Measurements from ENCODE around the gene ZNF438.

ZNF438 gene

DNA sequence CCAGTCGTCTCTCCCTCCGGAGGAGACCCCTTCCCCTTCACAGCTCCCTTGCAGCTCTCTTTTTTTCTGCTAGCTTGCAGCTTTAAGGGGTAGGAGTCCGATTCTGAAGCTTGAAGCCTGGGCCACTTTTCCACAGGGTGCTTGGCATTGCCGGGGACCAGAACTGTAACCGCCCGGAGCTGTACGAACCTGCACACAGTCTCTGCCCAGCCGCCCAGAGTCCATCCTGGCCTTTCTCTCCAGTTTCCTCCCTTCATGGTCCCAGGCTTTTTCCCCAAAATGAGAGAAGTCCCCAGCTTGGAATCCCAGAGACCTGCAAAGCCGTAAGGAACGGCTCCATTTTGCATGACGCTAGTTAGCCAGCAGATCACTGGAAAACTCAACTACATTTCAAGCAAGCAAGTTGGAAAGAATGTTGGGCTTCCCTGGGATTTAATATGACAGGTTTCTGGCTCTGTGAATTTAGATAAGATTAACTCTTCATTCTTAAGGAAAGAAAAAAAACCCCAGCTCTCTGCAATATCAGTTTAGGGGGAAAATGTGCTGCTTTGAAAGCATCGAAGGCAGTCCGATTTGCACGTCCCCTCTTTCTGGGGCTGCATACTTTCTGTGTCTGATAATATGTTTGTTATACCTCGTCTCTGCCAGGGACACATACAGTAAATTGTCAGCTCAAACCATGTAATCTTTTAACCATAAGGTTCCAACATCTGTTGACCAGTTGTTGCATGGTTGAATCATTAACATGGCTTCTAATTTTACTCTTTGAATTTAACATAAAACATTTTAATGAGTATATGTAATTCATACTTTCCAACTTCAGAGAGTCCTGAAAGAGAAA, 212.1 kb downstream of the ZNF438 start:
- H2BK120ac ChIP-seq (ENCODE audit: low read depth, low read length): peak overlapping the region; percentile 4
- H3K4ac ChIP-seq (ENCODE audit: low read depth in 1 of 2, low read length in 2 of 2): no peak overlapping the region
- 92% methylated on average over 14 of the region's 15 CpGs for WGBS
- no peak overlapping the region for H3K4me2 ChIP-seq (ENCODE audit: low read length, poor library complexity, severe bottlenecking)
- no peak overlapping the region for H3K14ac ChIP-seq (ENCODE audit: low read length in 2 of 2)
- H3K4me3 ChIP-seq (ENCODE audit: insufficient read depth in 1 of 2, low read depth in 1 of 2, low read length in 2 of 2): peak overlapping the region in 1 of 2 experiments; percentile 70
- H4K91ac ChIP-seq (ENCODE audit: low read length): no peak overlapping the region
- H3K27me3 ChIP-seq (ENCODE audit: control insufficient read depth in 1 of 2, insufficient read depth in 1 of 2, low read length in 2 of 2): no peaks in the 10 kb centered on the region
- H3K79me1 ChIP-seq (replicated peaks; ENCODE audit: low read length, poor library complexity, severe bottlenecking): no peaks in the 10 kb centered on the region
- no peak overlapping the region for H2BK12ac ChIP-seq (ENCODE audit: low read length in 2 of 2)
- H2AK5ac ChIP-seq (ENCODE audit: low read length, severe bottlenecking): no peak overlapping the region
- H3K9me3 ChIP-seq (ENCODE audit: control insufficient read depth, low read length): no peaks in the 10 kb centered on the region
- no peak overlapping the region for H2BK5ac ChIP-seq (ENCODE audit: low read depth, low read length, poor library complexity, severe bottlenecking)
- H3K9ac ChIP-seq (ENCODE audit: low read length): peak overlapping the region; percentile 97
- no peak overlapping the region for H2AFZ ChIP-seq (ENCODE audit: low read depth, low read length)
- H3K18ac ChIP-seq (ENCODE audit: low read depth in 1 of 2, low read length in 2 of 2): no peak overlapping the region
- H3K36me3 ChIP-seq (ENCODE audit: control insufficient read depth in 1 of 2, insufficient read depth in 2 of 2, low read depth in 1 of 2, low read length in 2 of 2): no peaks in the 10 kb centered on the region
- H2BK15ac ChIP-seq (ENCODE audit: low read depth, poor library complexity, severe bottlenecking): no peak overlapping the region
- H3K4me1 ChIP-seq (ENCODE audit: control insufficient read depth, insufficient read depth, low read depth, low read length): peaks cover 23% of the 10 kb centered on the region
- no peak overlapping the region for H4K8ac ChIP-seq (ENCODE audit: low read length)
- H3K23ac ChIP-seq (ENCODE audit: low read length in 2 of 2): no peak overlapping the region
- DNase-seq: peak; percentile 26
- H3K27ac ChIP-seq (ENCODE audit: low read length, poor library complexity, severe bottlenecking): peak overlapping the region; percentile 53

DNA sequence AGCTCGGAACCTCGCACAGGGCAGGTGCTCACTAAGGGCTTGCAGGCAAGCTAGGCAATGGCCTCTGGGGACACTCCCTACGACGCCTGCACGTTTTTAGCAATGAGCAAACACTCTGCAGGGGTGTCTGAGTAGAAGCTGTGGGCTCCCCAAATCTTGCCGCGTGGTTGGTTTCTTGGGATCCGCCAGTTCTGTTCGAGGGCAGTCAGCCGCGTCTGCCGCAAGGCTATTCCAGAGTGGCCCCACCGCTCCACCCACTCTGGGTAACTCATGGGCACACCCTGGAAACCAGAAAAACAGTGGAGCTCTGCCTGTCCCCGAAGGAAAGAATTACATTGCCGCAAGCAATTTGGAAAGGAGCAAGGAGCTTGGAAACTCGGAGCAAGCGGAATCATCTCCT, 212.8 kb downstream of the ZNF438 start:
- DNase-seq: no peak
- H2BK5ac ChIP-seq (ENCODE audit: low read depth, low read length, poor library complexity, severe bottlenecking): no peak overlapping the region
- no peak overlapping the region for H2AK5ac ChIP-seq (ENCODE audit: low read length, severe bottlenecking)
- H3K27ac ChIP-seq (ENCODE audit: low read length, poor library complexity, severe bottlenecking): no peak overlapping the region
- no peak overlapping the region for H3K4ac ChIP-seq (ENCODE audit: low read depth in 1 of 2, low read length in 2 of 2)
- H3K9me3 ChIP-seq (ENCODE audit: control insufficient read depth, low read length): no peaks in the 10 kb centered on the region
- no peak overlapping the region for H3K4me2 ChIP-seq (ENCODE audit: low read length, poor library complexity, severe bottlenecking)
- H3K79me1 ChIP-seq (replicated peaks; ENCODE audit: low read length, poor library complexity, severe bottlenecking): no peaks in the 10 kb centered on the region
- no peak overlapping the region for H4K91ac ChIP-seq (ENCODE audit: low read length)
- no peak overlapping the region for H2BK120ac ChIP-seq (ENCODE audit: low read depth, low read length)
- no peaks in the 10 kb centered on the region for H3K27me3 ChIP-seq (ENCODE audit: control insufficient read depth in 1 of 2, insufficient read depth in 1 of 2, low read length in 2 of 2)
- no peak overlapping the region for H2AFZ ChIP-seq (ENCODE audit: low read depth, low read length)
- no peak overlapping the region for H3K14ac ChIP-seq (ENCODE audit: low read length in 2 of 2)
- H4K8ac ChIP-seq (ENCODE audit: low read length): no peak overlapping the region
- H3K23ac ChIP-seq (ENCODE audit: low read length in 2 of 2): no peak overlapping the region
- no peak overlapping the region for H3K18ac ChIP-seq (ENCODE audit: low read depth in 1 of 2, low read length in 2 of 2)
- H3K9ac ChIP-seq (ENCODE audit: low read length): peak overlapping the region; percentile 97
- WGBS: 88% methylated on average over 17 of the region's 17 CpGs
- H3K4me3 ChIP-seq (ENCODE audit: insufficient read depth in 1 of 2, low read depth in 1 of 2, low read length in 2 of 2): peak overlapping the region in 1 of 2 experiments; percentile 70
- peaks cover 23% of the 10 kb centered on the region for H3K4me1 ChIP-seq (ENCODE audit: control insufficient read depth, insufficient read depth, low read depth, low read length)
- no peak overlapping the region for H2BK15ac ChIP-seq (ENCODE audit: low read depth, poor library complexity, severe bottlenecking)
- H2BK12ac ChIP-seq (ENCODE audit: low read length in 2 of 2): peak overlapping the region in 1 of 2 experiments; percentile 1
- H3K36me3 ChIP-seq (ENCODE audit: control insufficient read depth in 1 of 2, insufficient read depth in 2 of 2, low read depth in 1 of 2, low read length in 2 of 2): no peaks in the 10 kb centered on the region

DNA sequence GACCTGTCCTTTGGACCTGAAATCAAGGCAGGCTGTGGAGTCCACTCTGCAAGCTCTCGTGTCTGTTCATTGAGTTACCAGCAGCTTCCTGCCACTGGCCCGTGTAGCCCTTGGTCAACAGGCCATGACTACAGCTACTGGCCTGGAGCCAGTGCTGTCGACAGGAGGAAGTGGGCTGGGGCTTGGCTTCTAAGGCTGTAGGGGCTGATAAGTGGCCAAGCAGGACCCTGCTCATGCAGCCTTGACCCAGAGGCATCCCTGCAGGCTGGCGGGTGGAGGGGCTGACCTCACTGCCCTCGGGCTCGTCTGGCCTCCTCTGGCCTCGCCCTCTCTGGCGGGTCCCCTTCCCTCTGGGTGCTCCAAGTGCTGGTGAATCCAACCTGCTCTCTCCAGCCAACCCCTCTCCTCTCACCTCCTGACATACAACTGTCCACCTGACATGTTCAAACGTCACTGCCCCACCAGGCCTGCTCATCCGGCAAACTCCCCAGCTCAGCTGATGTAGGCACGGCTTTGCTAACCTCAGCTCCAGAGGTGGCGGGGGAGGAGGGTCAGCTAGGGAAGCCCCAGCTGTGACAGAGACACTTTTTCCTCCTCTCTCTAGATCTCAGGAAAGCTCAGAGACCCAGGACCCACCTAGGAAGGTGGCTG, 213.5 kb downstream of the ZNF438 start:
- H3K18ac ChIP-seq (ENCODE audit: low read depth in 1 of 2, low read length in 2 of 2): peak overlapping the region in 1 of 2 experiments; percentile 71
- H2BK120ac ChIP-seq (ENCODE audit: low read depth, low read length): no peak overlapping the region
- H2BK5ac ChIP-seq (ENCODE audit: low read depth, low read length, poor library complexity, severe bottlenecking): no peak overlapping the region
- no peak overlapping the region for H2AFZ ChIP-seq (ENCODE audit: low read depth, low read length)
- no peak overlapping the region for H2AK5ac ChIP-seq (ENCODE audit: low read length, severe bottlenecking)
- no peak overlapping the region for H4K8ac ChIP-seq (ENCODE audit: low read length)
- no peak overlapping the region for H3K4me3 ChIP-seq (ENCODE audit: insufficient read depth in 1 of 2, low read depth in 1 of 2, low read length in 2 of 2)
- H3K36me3 ChIP-seq (ENCODE audit: control insufficient read depth in 1 of 2, insufficient read depth in 2 of 2, low read depth in 1 of 2, low read length in 2 of 2): no peaks in the 10 kb centered on the region
- H3K23ac ChIP-seq (ENCODE audit: low read length in 2 of 2): no peak overlapping the region
- H3K79me1 ChIP-seq (replicated peaks; ENCODE audit: low read length, poor library complexity, severe bottlenecking): no peaks in the 10 kb centered on the region
- no peak overlapping the region for H2BK15ac ChIP-seq (ENCODE audit: low read depth, poor library complexity, severe bottlenecking)
- H4K91ac ChIP-seq (ENCODE audit: low read length): no peak overlapping the region
- H3K27me3 ChIP-seq (ENCODE audit: control insufficient read depth in 1 of 2, insufficient read depth in 1 of 2, low read length in 2 of 2): no peaks in the 10 kb centered on the region
- H2BK12ac ChIP-seq (ENCODE audit: low read length in 2 of 2): peak overlapping the region in 1 of 2 experiments; percentile 55
- peak; percentile 31 for DNase-seq
- peak overlapping the region in 1 of 2 experiments; percentile 18 for H3K14ac ChIP-seq (ENCODE audit: low read length in 2 of 2)
- no peak overlapping the region for H3K4ac ChIP-seq (ENCODE audit: low read depth in 1 of 2, low read length in 2 of 2)
- H3K27ac ChIP-seq (ENCODE audit: low read length, poor library complexity, severe bottlenecking): no peak overlapping the region
- H3K9ac ChIP-seq (ENCODE audit: low read length): peak overlapping the region; percentile 97
- peaks cover 27% of the 10 kb centered on the region for H3K4me1 ChIP-seq (ENCODE audit: control insufficient read depth, insufficient read depth, low read depth, low read length)
- no peak overlapping the region for H3K4me2 ChIP-seq (ENCODE audit: low read length, poor library complexity, severe bottlenecking)
- 80% methylated on average over 12 of the region's 12 CpGs for WGBS
- no peaks in the 10 kb centered on the region for H3K9me3 ChIP-seq (ENCODE audit: control insufficient read depth, low read length)

DNA sequence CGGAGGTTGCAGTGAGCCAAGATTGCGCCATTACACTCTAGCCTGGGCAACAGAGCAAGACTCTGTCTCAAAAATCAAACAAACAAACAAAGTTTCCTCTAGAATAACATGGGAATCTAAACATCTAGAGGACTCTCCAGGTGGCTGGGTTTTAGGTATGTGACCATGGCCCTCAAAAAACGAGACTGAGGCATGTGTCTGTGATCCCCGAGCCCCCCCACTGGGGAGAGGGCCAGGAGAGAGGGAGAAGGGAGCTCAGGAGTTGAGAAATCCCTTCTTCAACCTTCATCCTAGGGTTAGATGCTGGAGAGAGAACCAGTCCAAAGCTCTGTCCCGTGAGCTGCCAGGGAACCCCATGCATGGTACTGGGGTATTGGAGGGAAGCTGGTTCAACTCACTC, 214.1 kb downstream of the ZNF438 start:
- no peak overlapping the region for H3K4me3 ChIP-seq (ENCODE audit: insufficient read depth in 1 of 2, low read depth in 1 of 2, low read length in 2 of 2)
- no peak overlapping the region for H2BK120ac ChIP-seq (ENCODE audit: low read depth, low read length)
- H3K4me1 ChIP-seq (ENCODE audit: control insufficient read depth, insufficient read depth, low read depth, low read length): peaks cover 30% of the 10 kb centered on the region
- H4K91ac ChIP-seq (ENCODE audit: low read length): no peak overlapping the region
- 78% methylated on average over 4 of the region's 5 CpGs for WGBS
- no peak overlapping the region for H3K23ac ChIP-seq (ENCODE audit: low read length in 2 of 2)
- no peak overlapping the region for H2BK5ac ChIP-seq (ENCODE audit: low read depth, low read length, poor library complexity, severe bottlenecking)
- no peak overlapping the region for H3K4ac ChIP-seq (ENCODE audit: low read depth in 1 of 2, low read length in 2 of 2)
- no peak overlapping the region for H2BK15ac ChIP-seq (ENCODE audit: low read depth, poor library complexity, severe bottlenecking)
- no peak overlapping the region for H2AFZ ChIP-seq (ENCODE audit: low read depth, low read length)
- H3K18ac ChIP-seq (ENCODE audit: low read depth in 1 of 2, low read length in 2 of 2): peak overlapping the region in 1 of 2 experiments; percentile 71
- H2BK12ac ChIP-seq (ENCODE audit: low read length in 2 of 2): no peak overlapping the region
- no peak overlapping the region for H3K27ac ChIP-seq (ENCODE audit: low read length, poor library complexity, severe bottlenecking)
- no peak overlapping the region for H3K9ac ChIP-seq (ENCODE audit: low read length)
- no peaks in the 10 kb centered on the region for H3K79me1 ChIP-seq (replicated peaks; ENCODE audit: low read length, poor library complexity, severe bottlenecking)
- no peak overlapping the region for H4K8ac ChIP-seq (ENCODE audit: low read length)
- H3K36me3 ChIP-seq (ENCODE audit: control insufficient read depth in 1 of 2, insufficient read depth in 2 of 2, low read depth in 1 of 2, low read length in 2 of 2): no peaks in the 10 kb centered on the region
- no peak overlapping the region for H3K14ac ChIP-seq (ENCODE audit: low read length in 2 of 2)
- no peak overlapping the region for H3K4me2 ChIP-seq (ENCODE audit: low read length, poor library complexity, severe bottlenecking)
- H2AK5ac ChIP-seq (ENCODE audit: low read length, severe bottlenecking): no peak overlapping the region
- no peak for DNase-seq
- H3K9me3 ChIP-seq (ENCODE audit: control insufficient read depth, low read length): no peaks in the 10 kb centered on the region
- no peaks in the 10 kb centered on the region for H3K27me3 ChIP-seq (ENCODE audit: control insufficient read depth in 1 of 2, insufficient read depth in 1 of 2, low read length in 2 of 2)

Measured in mesenchymal stem cell (in vitro differentiated cells and primary cell).